H9 (cell line): Measurements from ENCODE around the gene FCF1. TPM values are rescaled to one million over a fixed set of nuclear protein-coding genes. Genes with fewer than 3 reads are reported as not detected.
"Not testable (repeated sequence)": the region's sequence is repeated elsewhere in the genome, so short reads cannot be mapped to it uniquely, and the experiment has no call there.

Source experiments
- DNase-seq: peaks from one replicate; pipeline ENCODE4 v3.0.0-alpha.2; 2017
- H2AFZ ChIP-seq: one replicate; pipeline ENCODE4 v1.6.1; 2013; ENCODE audit warnings: mild to moderate bottlenecking, low read length, control low read depth, moderate library complexity
- H2AK5ac ChIP-seq: 2 replicates; pipeline ENCODE4 v1.6.1; 2013; ENCODE audit warnings: low read length, control low read depth, mixed read lengths; ENCODE audit not compliant: insufficient read length
- H2BK120ac ChIP-seq: one replicate; pipeline ENCODE4 v1.6.1; 2013; ENCODE audit warnings: low read depth, mild to moderate bottlenecking, low read length, control low read depth, inconsistent platforms; ENCODE audit not compliant: poor library complexity, severe bottlenecking
- H2BK12ac ChIP-seq: 2 replicates; pipeline ENCODE4 v1.6.1; 2013; ENCODE audit warnings: low read length, control low read depth, mixed read lengths, low read depth; ENCODE audit not compliant: insufficient read length
- H2BK15ac ChIP-seq: 2 replicates; pipeline ENCODE4 v1.6.1; 2013; ENCODE audit warnings: low read depth, low read length, control low read depth
- H2BK20ac ChIP-seq: one replicate; pipeline ENCODE4 v1.6.1; 2013; ENCODE audit warnings: low read depth, mild to moderate bottlenecking, low read length, control low read depth, inconsistent platforms; ENCODE audit not compliant: poor library complexity, severe bottlenecking
- H2BK5ac ChIP-seq: 2 replicates; pipeline ENCODE4 v1.6.1; 2013; ENCODE audit warnings: low read length, control low read depth, mixed read lengths; ENCODE audit not compliant: insufficient read length
- H3K14ac ChIP-seq: 2 replicates; pipeline ENCODE4 v1.6.1; 2013; ENCODE audit warnings: low read length, control low read depth; ENCODE audit not compliant: insufficient read depth
- H3K18ac ChIP-seq: 2 replicates; pipeline ENCODE4 v1.6.1; 2013; ENCODE audit warnings: low read depth, mild to moderate bottlenecking, mixed read lengths, low read length, control low read depth; ENCODE audit not compliant: insufficient read length
- H3K23ac ChIP-seq: 2 replicates; pipeline ENCODE4 v1.6.1; 2013; ENCODE audit warnings: low read length, control low read depth, mixed read lengths, low read depth; ENCODE audit not compliant: insufficient read length
- H3K23me2 ChIP-seq: 2 replicates; pipeline ENCODE4 v1.6.1; 2013; ENCODE audit warnings: low read depth, mild to moderate bottlenecking, mixed read lengths, low read length, control low read depth; ENCODE audit not compliant: insufficient read length, poor library complexity, severe bottlenecking
- H3K27ac ChIP-seq: 2 replicates; pipeline ENCODE4 v1.5.1; 2013; ENCODE audit warnings: low read length, control low read depth, mixed read lengths, low read depth; ENCODE audit not compliant: insufficient read length
- H3K27me3 ChIP-seq: 2 replicates; pipeline ENCODE4 v1.6.1; 2013; ENCODE audit warnings: low read length, control low read depth, inconsistent platforms; ENCODE audit not compliant: insufficient read depth
- H3K4ac ChIP-seq: 2 replicates; pipeline ENCODE4 v1.6.1; 2013; ENCODE audit warnings: low read depth, mild to moderate bottlenecking, control low read depth, inconsistent platforms, low read length, moderate library complexity
- H3K4me1 ChIP-seq: 2 replicates; pipeline ENCODE4 v1.6.1; 2013; ENCODE audit warnings: low read length, control low read depth, inconsistent platforms; ENCODE audit not compliant: insufficient read depth
- H3K4me2 ChIP-seq: 2 replicates; pipeline ENCODE4 v1.6.1; 2013; ENCODE audit warnings: low read length, control low read depth, mixed read lengths; ENCODE audit not compliant: insufficient read length, insufficient read depth
- H3K56ac ChIP-seq: 2 replicates; pipeline ENCODE4 v1.6.1; 2013; ENCODE audit warnings: low read depth, mild to moderate bottlenecking, mixed read lengths, low read length, control low read depth; ENCODE audit not compliant: insufficient read length
- H3K79me1 ChIP-seq: 2 replicates; pipeline ENCODE4 v1.6.1; 2013; ENCODE audit warnings: low read depth, mild to moderate bottlenecking, moderate library complexity, low read length, control low read depth, inconsistent platforms; ENCODE audit not compliant: insufficient read depth, poor library complexity, severe bottlenecking
- H3K79me2 ChIP-seq: 2 replicates; pipeline ENCODE4 v1.6.1; 2013; ENCODE audit warnings: low read length, control low read depth, inconsistent platforms; ENCODE audit not compliant: insufficient read depth
- H3K9ac ChIP-seq: 2 replicates; pipeline ENCODE4 v1.6.1; 2013; ENCODE audit warnings: low read length, control low read depth, mixed read lengths; ENCODE audit not compliant: insufficient read length; ENCODE audit errors: extremely low read depth
- H3K9me3 ChIP-seq: one replicate; pipeline ENCODE4 v1.6.1; 2013; ENCODE audit warnings: low read depth, low read length, inconsistent platforms; ENCODE audit not compliant: control insufficient read depth
- H3T11ph ChIP-seq: one replicate; pipeline ENCODE4 v1.6.1; 2013; ENCODE audit warnings: mild to moderate bottlenecking, low read length, control low read depth, inconsistent platforms
- H4K20me1 ChIP-seq: one replicate; pipeline ENCODE4 v1.6.1; 2013; ENCODE audit not compliant: control insufficient read depth, insufficient read length, insufficient read depth
- H4K5ac ChIP-seq: 2 replicates; pipeline ENCODE4 v1.6.1; 2013; ENCODE audit warnings: low read depth, mild to moderate bottlenecking, mixed read lengths, low read length, control low read depth; ENCODE audit not compliant: insufficient read length
- H4K8ac ChIP-seq: replicated peaks from 2 replicates; pipeline ENCODE4 v1.6.1; 2013; ENCODE audit warnings: low read length, control low read depth, mixed read lengths, low read depth; ENCODE audit not compliant: insufficient read length
- H4K91ac ChIP-seq: 2 replicates; pipeline ENCODE4 v1.6.1; 2013; ENCODE audit warnings: low read depth, mild to moderate bottlenecking, moderate library complexity, mixed read lengths, low read length, control low read depth; ENCODE audit not compliant: insufficient read length
- H3K27ac Mint-ChIP-seq, 3 experiments: 2 replicates in 2 of 3; 3 replicates in 1 of 3; pipeline ENCODE4 v1.8.0; 2020 to 2021; ENCODE audit warnings: mixed read lengths in 3 of 3, mild to moderate bottlenecking in 1 of 3, moderate library complexity in 1 of 3
- H3K27me3 Mint-ChIP-seq: 2 replicates; pipeline ENCODE4 v1.8.0; 2021; ENCODE audit warnings: low read depth, mild to moderate bottlenecking, moderate library complexity, mixed read lengths
- H3K36me3 Mint-ChIP-seq, 3 experiments: 2 replicates in 2 of 3; 3 replicates in 1 of 3; pipeline ENCODE4 v1.8.0; 2020 to 2021; ENCODE audit warnings: low read depth in 3 of 3, mixed read lengths in 3 of 3; ENCODE audit not compliant: insufficient read depth in 1 of 3
- H3K4me1 Mint-ChIP-seq, 2 experiments: 2 replicates each; pipeline ENCODE4 v1.8.0; 2020; ENCODE audit warnings: mixed read lengths in 2 of 2
- H3K4me3 Mint-ChIP-seq, 2 experiments: 2 replicates in 1 of 2; 3 replicates in 1 of 2; pipeline ENCODE4 v1.8.0; 2020 to 2021; ENCODE audit warnings: mild to moderate bottlenecking in 2 of 2, mixed read lengths in 2 of 2, moderate library complexity in 1 of 2
- H3K9me3 Mint-ChIP-seq, 2 experiments: 2 replicates in 1 of 2; 3 replicates in 1 of 2; pipeline ENCODE4 v1.8.0; 2020; ENCODE audit warnings: mild to moderate bottlenecking in 2 of 2, mixed read lengths in 2 of 2, moderate library complexity in 1 of 2
- CTCF ChIP-seq: fragments of 200-600 bp; sonication (generic); conservative IDR thresholded peaks from 3 replicates; pipeline ENCODE4 v1.8.0; 2021; ENCODE audit warnings: antibody characterized with exemption, mild to moderate bottlenecking
- WGBS: extraction: QIAGEN DNeasy Blood & Tissue Kit; methylation state at CpG from one replicate; pipeline ENCODE4 v1.1.7; 2013; ENCODE audit warnings: missing lambda C conversion rate, low lambda C conversion rate, mixed read lengths; ENCODE audit not compliant: insufficient read length; ENCODE audit errors: extremely low coverage; 5-methylcytosine and 5-hydroxymethylcytosine counted together
- total RNA-seq: library from RNA; stranded (reverse); gene quantifications from 2 replicates; pipeline ENCODE4 v1.2.1, GENCODE V29; 2021

The FCF1 gene
- total RNA-seq, 1 experiment from 2014 or later: 87.7 TPM

GRCh38 chr14:74756326-74756725, 43.4 kb downstream of the FCF1 start:
- Histone ChIP-seq H3K27me3 (no peaks in the 10 kb centered on the region), H3K4me2 (no peak overlapping the region), H2BK20ac (no peak overlapping the region), H2BK5ac (no peak overlapping the region), H3K23me2 (no peaks in the 10 kb centered on the region), H3K18ac (no peak overlapping the region), H3T11ph (no peak overlapping the region), H4K20me1 (no peaks in the 10 kb centered on the region), H2BK12ac (no peak overlapping the region), H3K79me2 (no peaks in the 10 kb centered on the region), H3K9me3 (no peaks in the 10 kb centered on the region), H3K4ac (no peak overlapping the region), H3K14ac (no peak overlapping the region), H3K56ac (no peak overlapping the region), H4K5ac (no peak overlapping the region), H4K91ac (no peak overlapping the region), H4K8ac (no peak overlapping the region), H2AFZ (no peak overlapping the region), H2BK15ac (no peak overlapping the region), H3K79me1 (no peaks in the 10 kb centered on the region), H2BK120ac (no peak overlapping the region), H3K4me1 (no peaks in the 10 kb centered on the region), H3K9ac (no peak overlapping the region), H3K27ac (no peak overlapping the region), H3K23ac (no peak overlapping the region), H2AK5ac (no peak overlapping the region)
- H3K4me1 Mint-ChIP-seq: no peaks in the 10 kb centered on the region
- no peak overlapping the region; a peak in 1 of 5 replicates for H3K4me3 Mint-ChIP-seq
- peaks cover 2% of the 10 kb centered on the region for H3K27me3 Mint-ChIP-seq
- H3K9me3 Mint-ChIP-seq: peaks cover 17 to 21% of the 10 kb centered on the region in 2 experiments
- H3K36me3 Mint-ChIP-seq: peaks cover 2 to 17% (median 6%) of the 10 kb centered on the region in 3 experiments; a peak in 6 of 7 replicates
- WGBS: no CpG with 5 or more reads among the region's 1 CpG
- no peak for DNase-seq
- no peak for TF ChIP-seq CTCF
- H3K27ac Mint-ChIP-seq: no peak overlapping the region; a peak in 1 of 7 replicates

GRCh38 chr14:74758505-74758904, 45.6 kb downstream of the FCF1 start:
- not testable (repeated sequence) for H3K79me1 ChIP-seq, H4K5ac ChIP-seq, H2AFZ ChIP-seq, H3K9ac ChIP-seq, H3K4me1 ChIP-seq, H3K9me3 ChIP-seq, H4K91ac ChIP-seq, H2BK5ac ChIP-seq, H3K27me3 ChIP-seq, H2BK15ac ChIP-seq, H3K56ac ChIP-seq, H3K4me1 Mint-ChIP-seq, H3K23me2 ChIP-seq, H3K36me3 Mint-ChIP-seq, H4K8ac ChIP-seq, H3K9me3 Mint-ChIP-seq, H3T11ph ChIP-seq, H2AK5ac ChIP-seq, H2BK120ac ChIP-seq, H3K4me2 ChIP-seq, H2BK12ac ChIP-seq, H3K14ac ChIP-seq, H3K27me3 Mint-ChIP-seq, H3K18ac ChIP-seq, DNase-seq, H3K4ac ChIP-seq, H3K23ac ChIP-seq, H3K4me3 Mint-ChIP-seq, H4K20me1 ChIP-seq, H3K79me2 ChIP-seq, H2BK20ac ChIP-seq, H3K27ac ChIP-seq
- no CpG with 5 or more reads among the region's 5 CpGs for WGBS
- H3K27ac Mint-ChIP-seq: peak overlapping the region in 1 of 3 experiments; percentile 63; a peak in 1 of 7 replicates
